Keratinocyte (primary cell): ENCODE data around the gene ARIH1. TPM values are rescaled to one million over a fixed set of nuclear protein-coding genes. Genes with fewer than 3 reads are reported as not detected.
"Not testable (repeated sequence)": the region's sequence is repeated elsewhere in the genome, so short reads cannot be mapped to it uniquely, and the experiment has no call there.

Source experiments
- DNase-seq: peaks from one replicate; pipeline ENCODE4 v3.0.0-alpha.2; 2011; ENCODE audit warnings: low read depth, missing footprints, low spot score
- FAIRE-seq: peaks from 2 replicates; lab custom pipeline; 2011; peaks lifted over from hg19 to GRCh38; lab: Jason Lieb, UNC
- H2AFZ ChIP-seq: 2 replicates; pipeline ENCODE4 v1.6.0; 2012; ENCODE audit warnings: low read length, control low read depth, inconsistent platforms; ENCODE audit not compliant: control insufficient read depth
- H3K27ac ChIP-seq: 2 replicates; pipeline ENCODE4 v1.5.1; 2011; ENCODE audit warnings: low read length; ENCODE audit not compliant: control insufficient read depth, insufficient read depth
- H3K27me3 ChIP-seq: 3 replicates; pipeline ENCODE4 v1.6.0; 2011; ENCODE audit warnings: low read length; ENCODE audit not compliant: control insufficient read depth, insufficient read depth; ENCODE audit errors: extremely low read depth
- H3K36me3 ChIP-seq, 2 experiments: 2 replicates in 1 of 2; 3 replicates in 1 of 2; pipeline ENCODE4 v1.5.1; 2011; ENCODE audit warnings: low read length in 2 of 2, mild to moderate bottlenecking in 1 of 2; ENCODE audit not compliant: control insufficient read depth in 2 of 2, insufficient read depth in 2 of 2; ENCODE audit errors: extremely low read depth in 1 of 2
- H3K4me1 ChIP-seq: 3 replicates; pipeline ENCODE4 v1.5.1; 2011; ENCODE audit warnings: low read length; ENCODE audit not compliant: control insufficient read depth, insufficient read depth; ENCODE audit errors: extremely low read depth
- H3K4me2 ChIP-seq: 3 replicates; pipeline ENCODE4 v1.6.0; 2011; ENCODE audit warnings: low read depth, low read length; ENCODE audit not compliant: control insufficient read depth, insufficient read depth; ENCODE audit errors: extremely low read depth
- H3K4me3 ChIP-seq, 3 experiments: fragments of 200-600 bp in 1 of 3; sonication (generic) in 1 of 3; 2 replicates in 2 of 3; 3 replicates in 1 of 3; pipeline ENCODE4 v1.5.1; 2011 to 2016; ENCODE audit warnings: low read length in 3 of 3, mild to moderate bottlenecking in 3 of 3, control low read depth in 2 of 3, inconsistent platforms in 1 of 3, low read depth in 1 of 3, mixed read lengths in 1 of 3, mixed run types in 1 of 3, moderate library complexity in 1 of 3; ENCODE audit not compliant: control insufficient read depth in 2 of 3, insufficient read depth in 2 of 3; ENCODE audit errors: extremely low read depth in 1 of 3
- H3K79me2 ChIP-seq: 2 replicates; pipeline ENCODE4 v1.6.0; 2012; ENCODE audit warnings: low read length; ENCODE audit not compliant: control insufficient read depth, insufficient read depth
- H3K9ac ChIP-seq: 3 replicates; pipeline ENCODE4 v1.6.0; 2011; ENCODE audit warnings: low read length; ENCODE audit not compliant: control insufficient read depth, insufficient read depth; ENCODE audit errors: extremely low read depth
- H3K9me1 ChIP-seq: 3 replicates; pipeline ENCODE4 v1.6.0; 2011; ENCODE audit warnings: low read length; ENCODE audit not compliant: control insufficient read depth, insufficient read depth; ENCODE audit errors: extremely low read depth
- H3K9me3 ChIP-seq: 2 replicates; pipeline ENCODE4 v1.5.1; 2012; ENCODE audit warnings: low read depth, low read length; ENCODE audit not compliant: control insufficient read depth
- H4K20me1 ChIP-seq: 3 replicates; pipeline ENCODE4 v1.6.0; 2011; ENCODE audit warnings: low read length; ENCODE audit not compliant: control insufficient read depth, insufficient read depth; ENCODE audit errors: extremely low read depth
- dilution Hi-C: fragments of 300-500 bp; cut with MboI; formaldehyde crosslinking; loops from one replicate; pipeline ENCODE4 v1.7.0; 2020; ENCODE audit warnings: low sequenced_read_pairs; ENCODE audit not compliant: extremely low pct_ligation_motif_present
- polyA plus RNA-seq, 5 experiments: library from polyadenylated mRNA; depleted of rRNA in 3 of 5; stranded (reverse) in 3 of 5; stranded (forward) in 1 of 5; unstranded in 1 of 5; fragments of >200 nt; gene quantifications; 1 replicate in 1 of 5; 2 replicates in 3 of 5; 3 replicates in 1 of 5; pipeline versions ENCODE4 v1.2.1 to v1.2.3, GENCODE V29; 2011 to 2012; ENCODE audit warnings: missing spikeins in 2 of 5, low read depth in 1 of 5, low replicate concordance in 1 of 5
- TF ChIP-seq, protein P1 (sequence below), 3 experiments: IDR thresholded peaks in 1 of 3; conservative IDR thresholded peaks in 1 of 3; optimal IDR thresholded peaks in 1 of 3; 2 replicates in 2 of 3; 3 replicates in 1 of 3; pipeline versions ENCODE3 to v1.5.1; 2011; ENCODE audit warnings: low read length in 3 of 3, mild to moderate bottlenecking in 3 of 3, moderate library complexity in 2 of 3, control low read depth in 1 of 3, inconsistent platforms in 1 of 3; ENCODE audit not compliant: insufficient read depth in 2 of 3; ENCODE audit errors: extremely low read depth in 1 of 3

ARIH1 gene
- polyA plus RNA-seq, 1 donor (not counting 4 experiments of a cell fraction or from before 2014, with no cell fraction given), result 70.6 TPM

GRCh38 chr15:72628249-72629067 lies 154.3 kb downstream of the ARIH1 start:
- not testable (repeated sequence) for DNase-seq, FAIRE-seq

GRCh38 chr15:72629068-72629570 lies 155.0 kb downstream of the ARIH1 start:
- H3K79me2 ChIP-seq, H3K36me3 ChIP-seq, H2AFZ ChIP-seq, H3K27ac ChIP-seq, DNase-seq, H3K4me3 ChIP-seq, dilution Hi-C loops, H3K27me3 ChIP-seq, H3K9ac ChIP-seq, H3K4me2 ChIP-seq, H3K4me1 ChIP-seq, H3K9me1 ChIP-seq, H4K20me1 ChIP-seq, H3K9me3 ChIP-seq, FAIRE-seq: not testable (repeated sequence)

More at GRCh38 chr15:72628249-72629067, 154.3 kb downstream of the ARIH1 start:
- H3K27ac ChIP-seq, H3K4me3 ChIP-seq, H2AFZ ChIP-seq, H3K36me3 ChIP-seq, H3K4me1 ChIP-seq, H3K9me3 ChIP-seq, H3K27me3 ChIP-seq, H3K9me1 ChIP-seq, H4K20me1 ChIP-seq, H3K79me2 ChIP-seq, H3K4me2 ChIP-seq, dilution Hi-C loops, H3K9ac ChIP-seq: not testable (repeated sequence)
- TF ChIP-seq, protein P1, sequence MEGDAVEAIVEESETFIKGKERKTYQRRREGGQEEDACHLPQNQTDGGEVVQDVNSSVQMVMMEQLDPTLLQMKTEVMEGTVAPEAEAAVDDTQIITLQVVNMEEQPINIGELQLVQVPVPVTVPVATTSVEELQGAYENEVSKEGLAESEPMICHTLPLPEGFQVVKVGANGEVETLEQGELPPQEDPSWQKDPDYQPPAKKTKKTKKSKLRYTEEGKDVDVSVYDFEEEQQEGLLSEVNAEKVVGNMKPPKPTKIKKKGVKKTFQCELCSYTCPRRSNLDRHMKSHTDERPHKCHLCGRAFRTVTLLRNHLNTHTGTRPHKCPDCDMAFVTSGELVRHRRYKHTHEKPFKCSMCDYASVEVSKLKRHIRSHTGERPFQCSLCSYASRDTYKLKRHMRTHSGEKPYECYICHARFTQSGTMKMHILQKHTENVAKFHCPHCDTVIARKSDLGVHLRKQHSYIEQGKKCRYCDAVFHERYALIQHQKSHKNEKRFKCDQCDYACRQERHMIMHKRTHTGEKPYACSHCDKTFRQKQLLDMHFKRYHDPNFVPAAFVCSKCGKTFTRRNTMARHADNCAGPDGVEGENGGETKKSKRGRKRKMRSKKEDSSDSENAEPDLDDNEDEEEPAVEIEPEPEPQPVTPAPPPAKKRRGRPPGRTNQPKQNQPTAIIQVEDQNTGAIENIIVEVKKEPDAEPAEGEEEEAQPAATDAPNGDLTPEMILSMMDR (optimal IDR thresholded peaks at IDR 0.05 in 1 of 3, IDR thresholded peaks at IDR 0.05 in 1 of 3, conservative IDR thresholded peaks at IDR 0.05 in 1 of 3; ENCODE audit: extremely low read depth in 1 of 3, insufficient read depth in 2 of 3, low read length in 3 of 3), result peak in 1 of 3 experiments; percentile 16

- H3K79me2 ChIP-seq, H3K27me3 ChIP-seq, H3K4me1 ChIP-seq, H3K9me3 ChIP-seq, H3K9me1 ChIP-seq, H2AFZ ChIP-seq, dilution Hi-C loops, H4K20me1 ChIP-seq, H3K36me3 ChIP-seq, DNase-seq, H3K27ac ChIP-seq, FAIRE-seq: not testable (repeated sequence)
- peak overlapping the region; percentile 37 for H3K9ac ChIP-seq
- H3K4me2 ChIP-seq, result peak overlapping the region; percentile 16
- H3K4me3 ChIP-seq, result peak overlapping the region in 1 of 3 experiments; percentile 22
Measured at GRCh38 chr15:72636519-72637282, 162.6 kb downstream of the ARIH1 start.

- H3K36me3 ChIP-seq, dilution Hi-C loops, H3K4me3 ChIP-seq: not testable (repeated sequence)
Measured at GRCh38 chr15:72639759-72640483, 165.8 kb downstream of the ARIH1 start.

More at GRCh38 chr15:72639759-72640483, 165.8 kb downstream of the ARIH1 start:
- not testable (repeated sequence) for H3K27ac ChIP-seq, H3K4me1 ChIP-seq, H4K20me1 ChIP-seq, H3K4me2 ChIP-seq, H3K9me3 ChIP-seq, H3K9ac ChIP-seq, H3K9me1 ChIP-seq, FAIRE-seq, DNase-seq, H2AFZ ChIP-seq, H3K79me2 ChIP-seq, H3K27me3 ChIP-seq
